Esophagus muscularis mucosa (tissue), 4 donors: Measurements from ENCODE around the gene MBD1.

ENCODE experiments used
- EP300 ChIP-seq: sonication (generic); formaldehyde crosslinking; IDR thresholded peaks from one replicate; pipeline ENCODE4 v1.6.1; 2017; ENCODE audit warnings: antibody characterized with exemption
- POLR2A ChIP-seq: fragments of 450-650 bp; IDR thresholded peaks from one replicate; pipeline ENCODE4 v1.6.1; 2017; ENCODE audit warnings: antibody characterized with exemption, moderate library complexity, mild to moderate bottlenecking, low read depth
- POLR2AphosphoS5 ChIP-seq, 2 donors: sonication (generic); formaldehyde crosslinking; IDR thresholded peaks; one replicate each; pipeline ENCODE4 v1.6.1; 2017; ENCODE audit warnings: antibody characterized with exemption in 2 of 2
- TF ChIP-seq, protein P1 (sequence below), 3 experiments: fragments of 200-600 bp in 2 of 3; fragments of 450-650 bp in 1 of 3; sonication (generic) in 2 of 3; IDR thresholded peaks; one replicate each; pipeline ENCODE4 v1.5.1; 2017 to 2019; ENCODE audit warnings: antibody characterized with exemption in 3 of 3, mild to moderate bottlenecking in 2 of 3, moderate library complexity in 1 of 3

DNA sequence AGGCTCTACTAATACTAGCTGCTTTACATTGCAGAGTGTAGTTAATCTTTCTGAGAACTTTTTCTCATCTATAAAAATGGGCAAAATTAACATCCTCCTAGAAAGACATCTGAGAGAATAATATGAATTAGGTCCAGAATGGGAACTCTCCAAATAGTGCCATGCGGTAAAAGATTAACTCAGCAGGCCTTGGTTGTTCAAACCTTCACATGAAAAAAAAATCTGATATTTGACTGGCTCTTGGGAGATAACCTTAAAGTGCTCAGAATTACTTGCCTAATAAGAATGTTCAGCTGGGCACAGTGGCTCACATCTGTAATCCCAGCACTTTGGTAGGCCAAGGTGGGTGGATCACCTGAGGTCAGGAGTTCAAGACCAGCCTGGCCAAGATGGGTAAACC is 11.7 kb upstream of the MBD1 start:
- TF ChIP-seq, protein P1, sequence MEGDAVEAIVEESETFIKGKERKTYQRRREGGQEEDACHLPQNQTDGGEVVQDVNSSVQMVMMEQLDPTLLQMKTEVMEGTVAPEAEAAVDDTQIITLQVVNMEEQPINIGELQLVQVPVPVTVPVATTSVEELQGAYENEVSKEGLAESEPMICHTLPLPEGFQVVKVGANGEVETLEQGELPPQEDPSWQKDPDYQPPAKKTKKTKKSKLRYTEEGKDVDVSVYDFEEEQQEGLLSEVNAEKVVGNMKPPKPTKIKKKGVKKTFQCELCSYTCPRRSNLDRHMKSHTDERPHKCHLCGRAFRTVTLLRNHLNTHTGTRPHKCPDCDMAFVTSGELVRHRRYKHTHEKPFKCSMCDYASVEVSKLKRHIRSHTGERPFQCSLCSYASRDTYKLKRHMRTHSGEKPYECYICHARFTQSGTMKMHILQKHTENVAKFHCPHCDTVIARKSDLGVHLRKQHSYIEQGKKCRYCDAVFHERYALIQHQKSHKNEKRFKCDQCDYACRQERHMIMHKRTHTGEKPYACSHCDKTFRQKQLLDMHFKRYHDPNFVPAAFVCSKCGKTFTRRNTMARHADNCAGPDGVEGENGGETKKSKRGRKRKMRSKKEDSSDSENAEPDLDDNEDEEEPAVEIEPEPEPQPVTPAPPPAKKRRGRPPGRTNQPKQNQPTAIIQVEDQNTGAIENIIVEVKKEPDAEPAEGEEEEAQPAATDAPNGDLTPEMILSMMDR (IDR thresholded peaks at IDR 0.05): no peak
- TF ChIP-seq POLR2A: no peak
- TF ChIP-seq POLR2AphosphoS5 (IDR thresholded peaks at IDR 0.05): no peak
- no peak for TF ChIP-seq EP300
